SK-N-SH treated with all-trans-retinoic acid at 6 μM for 48 hours (cell line): ENCODE measurements around the gene FAAP100.

Source experiments
- CREB5 ChIP-seq: fragments of 250-450 bp; sonication (Bioruptor Pico); IDR thresholded peaks from 2 replicates; pipeline ENCODE4 v1.5.1; 2020; ENCODE audit warnings: low read depth, mild to moderate bottlenecking, moderate library complexity
- CSDC2 ChIP-seq: fragments of 250-450 bp; sonication (Bioruptor Pico); IDR thresholded peaks from 2 replicates; pipeline ENCODE4 v1.5.0; 2020; ENCODE audit warnings: mild to moderate bottlenecking, moderate library complexity
- CSRNP3 ChIP-seq: fragments of 250-450 bp; sonication (Bioruptor Pico); IDR thresholded peaks from 2 replicates; pipeline ENCODE4 v1.5.1; 2021; ENCODE audit warnings: mild to moderate bottlenecking, moderate library complexity
- OSR1 ChIP-seq: fragments of 250-450 bp; sonication (Bioruptor Pico); IDR thresholded peaks from 2 replicates; pipeline ENCODE4 v1.8.0; 2022; ENCODE audit warnings: moderate library complexity, mild to moderate bottlenecking, inconsistent platforms
- PATZ1 ChIP-seq: fragments of 250-450 bp; sonication (Bioruptor Pico); IDR thresholded peaks from 2 replicates; pipeline ENCODE4 v1.8.0; 2020; ENCODE audit warnings: mild to moderate bottlenecking, moderate library complexity, borderline replicate concordance
- POU6F1 ChIP-seq: fragments of 250-450 bp; sonication (Bioruptor Pico); IDR thresholded peaks from 2 replicates; pipeline ENCODE4 v1.8.0; 2021; ENCODE audit warnings: low read depth, mild to moderate bottlenecking, moderate library complexity, borderline replicate concordance
- ZFP30 ChIP-seq: fragments of 450-650 bp; formaldehyde crosslinking; IDR thresholded peaks from 2 replicates; pipeline ENCODE4 v1.5.0; 2022; ENCODE audit warnings: mild to moderate bottlenecking, moderate library complexity
- ZNF70 ChIP-seq: fragments of 450-650 bp; formaldehyde crosslinking; IDR thresholded peaks from 2 replicates; pipeline ENCODE4 v1.5.0; 2020; ENCODE audit warnings: mild to moderate bottlenecking, moderate library complexity

GRCh38 chr17:81580481-81580880, 28.3 kb upstream of the FAAP100 start:
- TF ChIP-seq ZFP30 (no peak), OSR1 (CRISPR knock-in tag) (no peak), ZNF70 (no peak), CSDC2 (CRISPR knock-in tag) (no peak), CREB5 (no peak), POU6F1 (CRISPR knock-in tag) (no peak), PATZ1 (CRISPR knock-in tag) (no peak), CSRNP3 (CRISPR knock-in tag) (no peak)
